Type B pancreatic cell (in vitro differentiated cells): ENCODE results near the gene SART3. TPM values are rescaled to one million over a fixed set of nuclear protein-coding genes. Genes with fewer than 3 reads are reported as not detected.

Experiments used
- DNase-seq: peaks from one replicate; pipeline ENCODE4 v3.0.0; 2021; ENCODE audit warnings: mixed read lengths; ENCODE audit not compliant: unreplicated experiment; ENCODE audit errors: extremely low spot score
- H3K27ac Mint-ChIP-seq: 2 replicates; pipeline ENCODE4 v1.8.0; 2021; ENCODE audit warnings: mild to moderate bottlenecking, mixed read lengths
- H3K27me3 Mint-ChIP-seq: 2 replicates; pipeline ENCODE4 v1.8.0; 2021; ENCODE audit warnings: mixed read lengths
- H3K36me3 Mint-ChIP-seq: 2 replicates; pipeline ENCODE4 v1.8.0; 2021; ENCODE audit warnings: mixed read lengths
- H3K4me1 Mint-ChIP-seq: one replicate; pipeline ENCODE4 v1.8.0; 2021; ENCODE audit warnings: mixed read lengths; ENCODE audit not compliant: unreplicated experiment
- H3K4me3 Mint-ChIP-seq: 2 replicates; pipeline ENCODE4 v1.8.0; 2021; ENCODE audit warnings: mild to moderate bottlenecking, mixed read lengths
- H3K9me3 Mint-ChIP-seq: 2 replicates; pipeline ENCODE4 v1.8.0; 2021; ENCODE audit warnings: mixed read lengths
- CTCF ChIP-seq: fragments of 200-600 bp; sonication (generic); conservative IDR thresholded peaks from 2 replicates; pipeline ENCODE4 v1.5.0; 2021; ENCODE audit warnings: antibody characterized with exemption, mild to moderate bottlenecking
- total RNA-seq: library from RNA; stranded (reverse); gene quantifications from 2 replicates; pipeline ENCODE4 v1.2.1, GENCODE V29; 2021; ENCODE audit warnings: low replicate concordance

The SART3 gene
- total RNA-seq, 1 donor from 2014 or later = 72.6 TPM

GRCh38 chr12:108565146-108565545, 4.2 kb upstream of the SART3 start:
- peaks cover 7% of the 10 kb centered on the region for H3K36me3 Mint-ChIP-seq

GRCh38 chr12:108564724-108565123, 3.8 kb upstream of the SART3 start:
- Mint-ChIP-seq H3K4me1 (peaks cover 4% of the 10 kb centered on the region), H3K9me3 (no peaks in the 10 kb centered on the region), H3K27me3 (no peaks in the 10 kb centered on the region), H3K27ac (no peak overlapping the region), H3K36me3 (peaks cover 7% of the 10 kb centered on the region), H3K4me3 (no peak overlapping the region)
- TF ChIP-seq CTCF = no peak
- DNase-seq = no peak

More at GRCh38 chr12:108565146-108565545, 4.2 kb upstream of the SART3 start:
- Mint-ChIP-seq H3K4me3 (no peak overlapping the region), H3K4me1 (no peaks in the 10 kb centered on the region), H3K9me3 (no peaks in the 10 kb centered on the region), H3K27me3 (no peaks in the 10 kb centered on the region), H3K27ac (no peak overlapping the region)
- DNase-seq = no peak
- TF ChIP-seq CTCF = no peak

GRCh38 chr12:108563804-108564151, 2.8 kb upstream of the SART3 start:
- Mint-ChIP-seq H3K9me3 (no peaks in the 10 kb centered on the region), H3K27ac (peak overlapping the region; percentile 100), H3K36me3 (peaks cover 4% of the 10 kb centered on the region), H3K27me3 (no peaks in the 10 kb centered on the region), H3K4me1 (peaks cover 6% of the 10 kb centered on the region), H3K4me3 (peak overlapping the region; percentile 100)
- no peak for TF ChIP-seq CTCF
- DNase-seq = no peak

- Mint-ChIP-seq H3K4me3 (peak overlapping the region; percentile 100), H3K4me1 (peaks cover 6% of the 10 kb centered on the region), H3K9me3 (no peaks in the 10 kb centered on the region), H3K36me3 (peaks cover 3% of the 10 kb centered on the region), H3K27ac (peak overlapping the region; percentile 100), H3K27me3 (no peaks in the 10 kb centered on the region)
- peak; percentile 82 for TF ChIP-seq CTCF
- peak; percentile 80 for DNase-seq
These were observed 2.3 kb upstream of the SART3 start for GRCh38 chr12:108563136-108563803.

- Mint-ChIP-seq H3K27me3 (no peaks in the 10 kb centered on the region), H3K36me3 (peaks cover under 1% of the 10 kb centered on the region), H3K4me3 (peak within 1 kb of the TSS; percentile 100), H3K9me3 (no peaks in the 10 kb centered on the region), H3K4me1 (peaks cover 6% of the 10 kb centered on the region), H3K27ac (peak within 1 kb of the TSS; percentile 100)
- TF ChIP-seq CTCF = no peak
- peak; percentile 100 for DNase-seq
These were observed 1.6 kb upstream of the SART3 start, which contains the start of gene ISCU for GRCh38 chr12:108562348-108563135. Gene ISCU, plus strand, starts transcription at chr12:108562596. Its CDS starts 27 bp downstream, at chr12:108562623.
